GM19043 (cell line): ENCODE measurements around the gene BRK1.
"Not testable (repeated sequence)": the region's sequence is repeated elsewhere in the genome, so short reads cannot be mapped to it uniquely, and the experiment has no call there.

Source experiments
- ATAC-seq: cut with Tn5 transposase; IDR thresholded peaks from one replicate; pipeline ENCODE4 v1.9.1; 2021; ENCODE audit warnings: low read depth; ENCODE audit not compliant: unreplicated experiment

Gene BRK1

GRCh38 chr3:10142707-10143560 is 27.5 kb downstream of the BRK1 start:
- no peak for ATAC-seq

- ATAC-seq = no peak
Observed at GRCh38 chr3:10145685-10146084, 30.2 kb downstream of the BRK1 start.

GRCh38 chr3:10149226-10149625 is 33.8 kb downstream of the BRK1 start:
- ATAC-seq = no peak

GRCh38 chr3:10150987-10151386 is 35.5 kb downstream of the BRK1 start:
- no peak for ATAC-seq

- no peak for ATAC-seq
Observed at GRCh38 chr3:10154335-10155122, 39.1 kb downstream of the BRK1 start.

- ATAC-seq = no peak
Observed at GRCh38 chr3:10155123-10155472, 39.6 kb downstream of the BRK1 start.

- ATAC-seq = no peak
Observed at GRCh38 chr3:10155658-10156057, 40.2 kb downstream of the BRK1 start.

GRCh38 chr3:10157031-10157430 is 41.6 kb downstream of the BRK1 start:
- ATAC-seq = no peak

- not testable (repeated sequence) for ATAC-seq
Observed at GRCh38 chr3:10158555-10158954, 43.1 kb downstream of the BRK1 start.

- no peak for ATAC-seq
Observed at GRCh38 chr3:10160346-10160745, 44.9 kb downstream of the BRK1 start.

GRCh38 chr3:10160925-10161324 is 45.5 kb downstream of the BRK1 start:
- ATAC-seq = no peak

- ATAC-seq = no peak
Observed at GRCh38 chr3:10162185-10162584, 46.7 kb downstream of the BRK1 start.

GRCh38 chr3:10164201-10164545 is 48.7 kb downstream of the BRK1 start:
- ATAC-seq = not testable (repeated sequence)

- peak; percentile 73 for ATAC-seq
Observed at GRCh38 chr3:10164546-10165393, 49.3 kb downstream of the BRK1 start, which contains the start of gene IRAK2. Gene IRAK2, plus strand, starts transcription at chr3:10164919. Its CDS starts 36 bp downstream, at chr3:10164955.

- no peak for ATAC-seq
Observed at GRCh38 chr3:10166213-10166604, 50.7 kb downstream of the BRK1 start.

GRCh38 chr3:10169000-10169496 is 53.6 kb downstream of the BRK1 start:
- no peak for ATAC-seq

GRCh38 chr3:10170915-10171478 is 55.5 kb downstream of the BRK1 start:
- no peak for ATAC-seq

GRCh38 chr3:10173095-10173925 is 57.8 kb downstream of the BRK1 start:
- ATAC-seq = no peak

- no peak for ATAC-seq
Observed at GRCh38 chr3:10173926-10174435, 58.5 kb downstream of the BRK1 start.
